ENCODE data around the gene PTPRT. TPM values are rescaled to one million over a fixed set of nuclear protein-coding genes. Genes with fewer than 3 reads are reported as not detected.

PTPRT gene
- total and polyA plus RNA-seq, 2 experiments from 2014 or later = not detected

DNA sequence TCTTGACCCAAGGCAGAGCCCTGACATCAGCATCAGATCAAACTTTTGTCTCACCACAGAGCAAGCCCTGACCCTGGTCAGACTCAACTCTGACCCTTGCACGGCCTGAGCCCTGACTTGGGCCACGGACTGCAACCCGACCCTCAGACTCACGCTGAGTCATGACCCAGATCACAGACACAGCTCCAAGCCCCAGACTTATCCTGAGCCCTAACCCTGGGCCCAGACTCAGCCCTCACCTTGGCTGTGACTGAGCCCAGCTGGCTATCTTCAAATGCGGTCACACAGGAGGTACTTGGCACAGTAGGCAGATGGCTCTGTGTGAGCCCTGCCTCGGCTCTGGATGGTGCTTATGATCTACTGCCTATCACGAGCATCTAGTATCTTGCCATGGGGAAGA, 602.3 kb downstream of the PTPRT start (continued):
- TF ChIP-seq, protein P1, sequence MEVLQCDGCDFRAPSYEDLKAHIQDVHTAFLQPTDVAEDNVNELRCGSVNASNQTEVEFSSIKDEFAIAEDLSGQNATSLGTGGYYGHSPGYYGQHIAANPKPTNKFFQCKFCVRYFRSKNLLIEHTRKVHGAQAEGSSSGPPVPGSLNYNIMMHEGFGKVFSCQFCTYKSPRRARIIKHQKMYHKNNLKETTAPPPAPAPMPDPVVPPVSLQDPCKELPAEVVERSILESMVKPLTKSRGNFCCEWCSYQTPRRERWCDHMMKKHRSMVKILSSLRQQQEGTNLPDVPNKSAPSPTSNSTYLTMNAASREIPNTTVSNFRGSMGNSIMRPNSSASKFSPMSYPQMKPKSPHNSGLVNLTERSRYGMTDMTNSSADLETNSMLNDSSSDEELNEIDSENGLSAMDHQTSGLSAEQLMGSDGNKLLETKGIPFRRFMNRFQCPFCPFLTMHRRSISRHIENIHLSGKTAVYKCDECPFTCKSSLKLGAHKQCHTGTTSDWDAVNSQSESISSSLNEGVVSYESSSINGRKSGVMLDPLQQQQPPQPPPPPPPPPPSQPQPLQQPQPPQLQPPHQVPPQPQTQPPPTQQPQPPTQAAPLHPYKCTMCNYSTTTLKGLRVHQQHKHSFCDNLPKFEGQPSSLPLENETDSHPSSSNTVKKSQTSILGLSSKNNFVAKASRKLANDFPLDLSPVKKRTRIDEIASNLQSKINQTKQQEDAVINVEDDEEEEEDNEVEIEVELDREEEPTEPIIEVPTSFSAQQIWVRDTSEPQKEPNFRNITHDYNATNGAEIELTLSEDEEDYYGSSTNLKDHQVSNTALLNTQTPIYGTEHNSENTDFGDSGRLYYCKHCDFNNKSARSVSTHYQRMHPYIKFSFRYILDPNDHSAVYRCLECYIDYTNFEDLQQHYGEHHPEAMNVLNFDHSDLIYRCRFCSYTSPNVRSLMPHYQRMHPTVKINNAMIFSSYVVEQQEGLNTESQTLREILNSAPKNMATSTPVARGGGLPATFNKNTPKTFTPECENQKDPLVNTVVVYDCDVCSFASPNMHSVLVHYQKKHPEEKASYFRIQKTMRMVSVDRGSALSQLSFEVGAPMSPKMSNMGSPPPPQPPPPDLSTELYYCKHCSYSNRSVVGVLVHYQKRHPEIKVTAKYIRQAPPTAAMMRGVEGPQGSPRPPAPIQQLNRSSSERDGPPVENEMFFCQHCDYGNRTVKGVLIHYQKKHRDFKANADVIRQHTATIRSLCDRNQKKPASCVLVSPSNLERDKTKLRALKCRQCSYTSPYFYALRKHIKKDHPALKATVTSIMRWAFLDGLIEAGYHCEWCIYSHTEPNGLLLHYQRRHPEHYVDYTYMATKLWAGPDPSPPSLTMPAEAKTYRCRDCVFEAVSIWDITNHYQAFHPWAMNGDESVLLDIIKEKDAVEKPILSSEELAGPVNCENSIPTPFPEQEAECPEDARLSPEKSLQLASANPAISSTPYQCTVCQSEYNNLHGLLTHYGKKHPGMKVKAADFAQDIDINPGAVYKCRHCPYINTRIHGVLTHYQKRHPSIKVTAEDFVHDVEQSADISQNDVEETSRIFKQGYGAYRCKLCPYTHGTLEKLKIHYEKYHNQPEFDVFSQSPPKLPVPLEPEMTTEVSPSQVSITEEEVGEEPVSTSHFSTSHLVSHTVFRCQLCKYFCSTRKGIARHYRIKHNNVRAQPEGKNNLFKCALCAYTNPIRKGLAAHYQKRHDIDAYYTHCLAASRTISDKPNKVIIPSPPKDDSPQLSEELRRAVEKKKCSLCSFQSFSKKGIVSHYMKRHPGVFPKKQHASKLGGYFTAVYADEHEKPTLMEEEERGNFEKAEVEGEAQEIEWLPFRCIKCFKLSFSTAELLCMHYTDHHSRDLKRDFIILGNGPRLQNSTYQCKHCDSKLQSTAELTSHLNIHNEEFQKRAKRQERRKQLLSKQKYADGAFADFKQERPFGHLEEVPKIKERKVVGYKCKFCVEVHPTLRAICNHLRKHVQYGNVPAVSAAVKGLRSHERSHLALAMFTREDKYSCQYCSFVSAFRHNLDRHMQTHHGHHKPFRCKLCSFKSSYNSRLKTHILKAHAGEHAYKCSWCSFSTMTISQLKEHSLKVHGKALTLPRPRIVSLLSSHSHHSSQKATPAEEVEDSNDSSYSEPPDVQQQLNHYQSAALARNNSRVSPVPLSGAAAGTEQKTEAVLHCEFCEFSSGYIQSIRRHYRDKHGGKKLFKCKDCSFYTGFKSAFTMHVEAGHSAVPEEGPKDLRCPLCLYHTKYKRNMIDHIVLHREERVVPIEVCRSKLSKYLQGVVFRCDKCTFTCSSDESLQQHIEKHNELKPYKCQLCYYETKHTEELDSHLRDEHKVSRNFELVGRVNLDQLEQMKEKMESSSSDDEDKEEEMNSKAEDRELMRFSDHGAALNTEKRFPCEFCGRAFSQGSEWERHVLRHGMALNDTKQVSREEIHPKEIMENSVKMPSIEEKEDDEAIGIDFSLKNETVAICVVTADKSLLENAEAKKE (CRISPR knock-in tag; IDR thresholded peaks at IDR 0.05) = no peak
- TF ChIP-seq CREB1 (CRISPR knock-in tag; IDR thresholded peaks at IDR 0.05; ENCODE audit: low read depth) (no peak), ZNF114 (CRISPR knock-in tag; IDR thresholded peaks at IDR 0.05) (no peak), ZNF331 (CRISPR knock-in tag; IDR thresholded peaks at IDR 0.05; ENCODE audit: low read depth) (no peak), NANOG (IDR thresholded peaks at IDR 0.05; ENCODE audit: borderline replicate concordance) (no peak), STAT1 (IDR thresholded peaks at IDR 0.05; ENCODE audit: unreplicated experiment) (no peak), EZH2phosphoT487 (IDR thresholded peaks at IDR 0.05; ENCODE audit: unreplicated experiment) (no peak), JUNB (IDR thresholded peaks at IDR 0.05; ENCODE audit: unreplicated experiment) (no peak), POLR2AphosphoS5 (IDR thresholded peaks at IDR 0.05; ENCODE audit: low read depth) (no peak)
- TF ChIP-seq, protein P2, sequence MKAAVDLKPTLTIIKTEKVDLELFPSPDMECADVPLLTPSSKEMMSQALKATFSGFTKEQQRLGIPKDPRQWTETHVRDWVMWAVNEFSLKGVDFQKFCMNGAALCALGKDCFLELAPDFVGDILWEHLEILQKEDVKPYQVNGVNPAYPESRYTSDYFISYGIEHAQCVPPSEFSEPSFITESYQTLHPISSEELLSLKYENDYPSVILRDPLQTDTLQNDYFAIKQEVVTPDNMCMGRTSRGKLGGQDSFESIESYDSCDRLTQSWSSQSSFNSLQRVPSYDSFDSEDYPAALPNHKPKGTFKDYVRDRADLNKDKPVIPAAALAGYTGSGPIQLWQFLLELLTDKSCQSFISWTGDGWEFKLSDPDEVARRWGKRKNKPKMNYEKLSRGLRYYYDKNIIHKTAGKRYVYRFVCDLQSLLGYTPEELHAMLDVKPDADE (IDR thresholded peaks at IDR 0.05) = no peak
- TF ChIP-seq, protein P3, sequence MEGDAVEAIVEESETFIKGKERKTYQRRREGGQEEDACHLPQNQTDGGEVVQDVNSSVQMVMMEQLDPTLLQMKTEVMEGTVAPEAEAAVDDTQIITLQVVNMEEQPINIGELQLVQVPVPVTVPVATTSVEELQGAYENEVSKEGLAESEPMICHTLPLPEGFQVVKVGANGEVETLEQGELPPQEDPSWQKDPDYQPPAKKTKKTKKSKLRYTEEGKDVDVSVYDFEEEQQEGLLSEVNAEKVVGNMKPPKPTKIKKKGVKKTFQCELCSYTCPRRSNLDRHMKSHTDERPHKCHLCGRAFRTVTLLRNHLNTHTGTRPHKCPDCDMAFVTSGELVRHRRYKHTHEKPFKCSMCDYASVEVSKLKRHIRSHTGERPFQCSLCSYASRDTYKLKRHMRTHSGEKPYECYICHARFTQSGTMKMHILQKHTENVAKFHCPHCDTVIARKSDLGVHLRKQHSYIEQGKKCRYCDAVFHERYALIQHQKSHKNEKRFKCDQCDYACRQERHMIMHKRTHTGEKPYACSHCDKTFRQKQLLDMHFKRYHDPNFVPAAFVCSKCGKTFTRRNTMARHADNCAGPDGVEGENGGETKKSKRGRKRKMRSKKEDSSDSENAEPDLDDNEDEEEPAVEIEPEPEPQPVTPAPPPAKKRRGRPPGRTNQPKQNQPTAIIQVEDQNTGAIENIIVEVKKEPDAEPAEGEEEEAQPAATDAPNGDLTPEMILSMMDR (conservative IDR thresholded peaks at IDR 0.05; ENCODE audit: low read depth in 2 of 2) = no peak
